ENCODE measurements around the gene RNPEPL1. TPM values are rescaled to one million over a fixed set of nuclear protein-coding genes. Genes with fewer than 3 reads are reported as not detected.
A peak's percentile ranks its signal among the peaks of the same experiment; 100 is the strongest.

Gene RNPEPL1
- total and polyA plus RNA-seq, 2 donors from 2014 or later = 65.4 to 77.4 TPM

GRCh38 chr2:240604291-240604938 is 36.1 kb downstream of the RNPEPL1 start:
- intact Hi-C loops (cut with DNase I) = no loop called here
- H3K9me3 ChIP-seq (ENCODE audit: control insufficient read depth in 2 of 3, insufficient read depth in 1 of 3, low read length in 3 of 3) = no peaks in the 10 kb centered on the region
- peak; percentile 78 for TF ChIP-seq CTCF (IDR thresholded peaks at IDR 0.05; ENCODE audit: borderline replicate concordance, extremely low read depth, insufficient read depth)
- no peak overlapping the region for H3K27ac ChIP-seq (ENCODE audit: low read depth in 2 of 2, low read length in 2 of 2)
- DNase-seq (peak; percentile 80 to 93 (median 86)), FAIRE-seq (no peak)
- no peaks in the 10 kb centered on the region for H3K27me3 ChIP-seq (ENCODE audit: control insufficient read depth, insufficient read depth, low read length)
- H3K36me3 ChIP-seq (ENCODE audit: control insufficient read depth in 2 of 3, insufficient read depth in 3 of 3, low read length in 3 of 3) = peaks cover 0 to 3% (median 0%) of the 10 kb centered on the region in 3 donors
- H3K4me1 ChIP-seq (ENCODE audit: control insufficient read depth in 2 of 3, insufficient read depth in 2 of 3, low read depth in 1 of 3, low read length in 3 of 3) = peaks cover 0 to 4% (median 2%) of the 10 kb centered on the region in 3 donors
- H3K4me3 ChIP-seq (ENCODE audit: low read length in 3 of 3) = no peak overlapping the region
- no peak overlapping the region for H3K9ac ChIP-seq (ENCODE audit: low read length in 3 of 3)

- Histone ChIP-seq H3K36me3 (ENCODE audit: control insufficient read depth in 2 of 3, insufficient read depth in 3 of 3, low read length in 3 of 3) (no peaks in the 10 kb centered on the region), H3K9ac (ENCODE audit: low read length in 3 of 3) (no peak overlapping the region), H3K9me3 (ENCODE audit: control insufficient read depth in 2 of 3, insufficient read depth in 1 of 3, low read length in 3 of 3) (no peaks in the 10 kb centered on the region), H3K4me1 (ENCODE audit: control insufficient read depth in 2 of 3, insufficient read depth in 2 of 3, low read depth in 1 of 3, low read length in 3 of 3) (peaks cover 0 to 4% (median 2%) of the 10 kb centered on the region in 3 donors), H3K4me3 (ENCODE audit: low read length in 3 of 3) (peak overlapping the region in 1 of 3 donors; percentile 11), H3K27ac (ENCODE audit: low read depth in 2 of 2, low read length in 2 of 2) (no peak overlapping the region), H3K27me3 (ENCODE audit: control insufficient read depth, insufficient read depth, low read length) (no peaks in the 10 kb centered on the region)
- intact Hi-C loops (cut with DNase I) = no loop called here
- no peak for FAIRE-seq
- peak in 2 of 5 donors; percentile 37 to 61 for DNase-seq
- TF ChIP-seq CTCF (IDR thresholded peaks at IDR 0.05; ENCODE audit: borderline replicate concordance, extremely low read depth, insufficient read depth) = no peak
These were observed 36.8 kb downstream of the RNPEPL1 start for GRCh38 chr2:240604939-240605716.

- Histone ChIP-seq H3K4me1 (ENCODE audit: control insufficient read depth in 2 of 3, insufficient read depth in 2 of 3, low read depth in 1 of 3, low read length in 3 of 3) (peaks cover 0 to 4% (median 2%) of the 10 kb centered on the region in 3 donors), H3K27me3 (ENCODE audit: control insufficient read depth, insufficient read depth, low read length) (no peaks in the 10 kb centered on the region), H3K36me3 (ENCODE audit: control insufficient read depth in 2 of 3, insufficient read depth in 3 of 3, low read length in 3 of 3) (no peaks in the 10 kb centered on the region), H3K9ac (ENCODE audit: low read length in 3 of 3) (no peak overlapping the region), H3K27ac (ENCODE audit: low read depth in 2 of 2, low read length in 2 of 2) (no peak overlapping the region), H3K9me3 (ENCODE audit: control insufficient read depth in 2 of 3, insufficient read depth in 1 of 3, low read length in 3 of 3) (no peaks in the 10 kb centered on the region), H3K4me3 (ENCODE audit: low read length in 3 of 3) (peak overlapping the region in 1 of 3 donors; percentile 11)
- FAIRE-seq = no peak
- no peak for TF ChIP-seq CTCF (IDR thresholded peaks at IDR 0.05; ENCODE audit: borderline replicate concordance, extremely low read depth, insufficient read depth)
- peak in 2 of 5 donors; percentile 27 to 33 for DNase-seq
- intact Hi-C loops (cut with DNase I) = no loop called here
These were observed 37.8 kb downstream of the RNPEPL1 start for GRCh38 chr2:240605867-240606743.

Data from kidney (tissue), 14 donors.